Esophagus muscularis mucosa (tissue), 3 donors: ENCODE measurements around the gene RAD51B.

Experiments used
- POLR2A ChIP-seq: fragments of 450-650 bp; IDR thresholded peaks from one replicate; pipeline ENCODE4 v1.6.1; 2017; ENCODE audit warnings: antibody characterized with exemption, moderate library complexity, mild to moderate bottlenecking, low read depth
- POLR2AphosphoS5 ChIP-seq, 2 donors: sonication (generic); formaldehyde crosslinking; IDR thresholded peaks; one replicate each; pipeline ENCODE4 v1.6.1; 2017; ENCODE audit warnings: antibody characterized with exemption in 2 of 2
- TF ChIP-seq, protein P1 (sequence below), 3 experiments: fragments of 200-600 bp in 2 of 3; fragments of 450-650 bp in 1 of 3; sonication (generic) in 2 of 3; IDR thresholded peaks; one replicate each; pipeline ENCODE4 v1.5.1; 2017 to 2019; ENCODE audit warnings: antibody characterized with exemption in 3 of 3, mild to moderate bottlenecking in 2 of 3, moderate library complexity in 1 of 3

DNA sequence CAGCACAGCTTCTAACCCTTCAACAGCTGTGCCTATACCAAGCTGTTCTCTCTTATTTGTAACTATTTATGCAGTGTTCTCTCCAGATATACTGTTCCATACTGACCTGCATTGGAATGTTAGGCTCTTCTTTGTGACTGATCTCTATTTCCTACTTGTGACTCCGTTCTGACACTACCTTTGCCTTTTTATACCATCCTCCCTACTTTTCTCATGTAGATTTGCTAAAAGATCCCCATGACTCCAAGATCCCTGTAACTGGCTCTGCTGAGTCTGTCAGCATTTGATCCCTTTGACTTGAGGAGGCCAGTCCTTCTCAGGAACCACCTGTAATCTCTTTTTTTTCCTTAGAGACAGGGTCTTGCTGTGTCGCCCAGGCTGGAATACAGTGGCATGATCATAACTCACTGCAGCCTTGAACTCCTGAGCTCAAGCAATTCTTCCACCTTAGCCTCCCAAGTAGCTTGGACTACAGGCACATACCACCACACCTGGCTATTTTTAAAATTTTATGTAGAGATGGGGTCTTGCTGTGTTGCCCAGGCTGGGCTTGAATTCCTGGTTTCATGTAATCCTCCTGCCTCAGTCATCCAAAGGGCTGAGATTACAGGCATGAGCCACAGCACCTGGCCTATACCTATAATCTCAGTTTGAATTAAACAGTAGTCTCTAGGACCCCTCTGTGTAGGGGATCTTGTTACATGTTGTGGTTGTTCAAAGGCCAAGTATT, 605.0 kb downstream of the RAD51B start:
- TF ChIP-seq, protein P1, sequence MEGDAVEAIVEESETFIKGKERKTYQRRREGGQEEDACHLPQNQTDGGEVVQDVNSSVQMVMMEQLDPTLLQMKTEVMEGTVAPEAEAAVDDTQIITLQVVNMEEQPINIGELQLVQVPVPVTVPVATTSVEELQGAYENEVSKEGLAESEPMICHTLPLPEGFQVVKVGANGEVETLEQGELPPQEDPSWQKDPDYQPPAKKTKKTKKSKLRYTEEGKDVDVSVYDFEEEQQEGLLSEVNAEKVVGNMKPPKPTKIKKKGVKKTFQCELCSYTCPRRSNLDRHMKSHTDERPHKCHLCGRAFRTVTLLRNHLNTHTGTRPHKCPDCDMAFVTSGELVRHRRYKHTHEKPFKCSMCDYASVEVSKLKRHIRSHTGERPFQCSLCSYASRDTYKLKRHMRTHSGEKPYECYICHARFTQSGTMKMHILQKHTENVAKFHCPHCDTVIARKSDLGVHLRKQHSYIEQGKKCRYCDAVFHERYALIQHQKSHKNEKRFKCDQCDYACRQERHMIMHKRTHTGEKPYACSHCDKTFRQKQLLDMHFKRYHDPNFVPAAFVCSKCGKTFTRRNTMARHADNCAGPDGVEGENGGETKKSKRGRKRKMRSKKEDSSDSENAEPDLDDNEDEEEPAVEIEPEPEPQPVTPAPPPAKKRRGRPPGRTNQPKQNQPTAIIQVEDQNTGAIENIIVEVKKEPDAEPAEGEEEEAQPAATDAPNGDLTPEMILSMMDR (IDR thresholded peaks at IDR 0.05): no peak
- TF ChIP-seq POLR2A (no peak), POLR2AphosphoS5 (IDR thresholded peaks at IDR 0.05) (no peak)
